Tongue (tissue), 2 donors: ENCODE measurements around the gene PMS2. TPM values are rescaled to one million over a fixed set of nuclear protein-coding genes. Genes with fewer than 3 reads are reported as not detected.
A peak's percentile ranks its signal among the peaks of the same experiment; 100 is the strongest.
"Not testable (repeated sequence)": the region's sequence is repeated elsewhere in the genome, so short reads cannot be mapped to it uniquely, and the experiment has no call there.

Source experiments
- DNase-seq: peaks from one replicate; pipeline ENCODE4 v3.0.0-alpha.2; 2015
- total RNA-seq: library from RNA; depleted of rRNA; stranded (reverse); fragments of >200 nt; gene quantifications from one replicate; pipeline ENCODE4 v1.2.3, GENCODE V29; 2014

The PMS2 gene
- total RNA-seq: 17.7 TPM

DNA sequence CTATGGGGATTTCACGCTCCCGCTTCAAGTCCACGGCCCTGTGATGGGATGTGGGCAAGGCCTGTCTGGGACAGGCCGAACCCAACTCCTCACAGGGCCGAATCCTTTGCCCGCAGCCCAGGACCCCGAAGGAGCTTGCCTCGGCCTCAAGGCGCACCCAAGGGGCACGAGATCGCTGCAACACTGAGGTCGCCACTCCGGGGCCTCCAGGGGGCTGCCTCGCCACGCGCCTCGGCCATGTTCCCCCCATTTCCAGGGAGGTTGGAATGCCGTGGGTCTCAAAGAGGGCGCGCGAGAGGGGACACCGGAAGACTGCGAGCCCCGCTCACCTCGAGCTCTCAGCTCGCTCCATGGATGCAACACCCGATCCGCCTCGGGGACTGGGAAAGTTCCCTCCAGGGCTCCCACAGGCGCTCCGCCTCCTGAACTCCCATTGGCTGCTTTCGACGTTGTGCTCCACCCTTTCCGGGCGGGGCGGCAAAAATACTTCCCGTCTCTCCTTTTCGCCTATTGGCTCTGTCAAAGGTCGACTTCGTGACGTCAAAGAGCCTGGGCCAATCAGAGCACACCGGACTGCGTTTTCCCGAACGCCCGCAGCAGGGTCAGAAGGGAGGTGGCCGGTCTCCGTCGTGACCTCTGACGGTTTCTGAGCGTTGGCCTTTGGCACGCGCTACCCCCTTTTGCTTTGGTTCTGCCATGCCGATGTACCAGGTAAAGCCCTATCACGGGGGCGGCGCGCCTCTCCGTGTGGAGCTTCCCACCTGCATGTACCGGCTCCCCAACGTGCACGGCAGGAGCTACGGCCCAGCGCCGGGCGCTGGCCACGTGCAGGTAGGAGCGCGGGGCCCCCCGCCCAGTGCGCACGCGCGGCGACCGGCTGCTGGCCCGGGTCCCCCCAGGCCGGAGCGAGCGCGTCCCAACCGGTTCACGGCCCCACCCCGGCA is at the start of gene PMS2, which contains the start of gene AIMP2:
PMS2 (minus strand) TSS at position 382 of the 944 bp plus-strand sequence; CDS start at position 352, 30 bp downstream.
AIMP2 (plus strand) TSS at position 605 of the 944 bp plus-strand sequence; CDS start at position 697, 92 bp downstream.
- DNase-seq: peak; percentile 99

GRCh38 chr7:6057316-6058129 is 48.7 kb upstream of the PMS2 start:
- DNase-seq: no peak

DNA sequence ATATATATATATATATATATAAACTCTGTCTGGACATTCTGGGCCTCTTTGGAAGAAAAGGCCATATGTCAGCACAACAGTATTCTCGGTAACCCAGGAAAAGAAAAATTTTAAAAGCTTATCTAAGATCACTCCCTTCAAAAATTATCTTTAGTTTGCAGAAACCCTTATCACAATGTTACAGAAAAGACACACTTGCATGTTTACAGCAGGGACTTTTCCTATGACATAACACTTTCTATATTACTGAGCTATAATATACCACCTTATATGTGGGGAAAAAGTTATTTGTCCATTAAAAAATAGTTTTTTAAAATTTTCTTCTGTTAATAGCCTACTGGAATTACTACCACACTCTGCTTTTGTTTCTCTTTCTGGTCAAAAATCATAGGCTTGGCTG is 47.8 kb upstream of the PMS2 start:
- no peak for DNase-seq

DNA sequence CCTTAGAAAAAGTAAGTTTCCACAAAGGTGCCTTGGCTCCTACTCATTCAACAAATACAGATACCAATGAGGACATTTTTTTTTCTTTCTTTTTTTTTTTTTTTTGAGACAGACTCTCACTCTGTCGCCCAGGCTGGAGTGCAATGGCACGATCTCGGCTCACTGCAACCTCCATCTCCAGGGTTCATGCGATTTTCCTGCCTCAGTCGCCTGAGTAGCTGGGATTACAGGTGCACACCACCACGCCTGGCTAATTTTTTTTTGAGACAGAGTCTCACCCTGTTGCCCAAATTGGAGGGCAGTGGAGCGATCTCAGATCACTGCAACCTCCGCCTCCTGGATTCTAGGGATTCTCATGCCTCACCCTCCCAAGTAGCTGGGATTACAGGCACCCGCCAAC is 42.3 kb upstream of the PMS2 start:
- not testable (repeated sequence) for DNase-seq

DNA sequence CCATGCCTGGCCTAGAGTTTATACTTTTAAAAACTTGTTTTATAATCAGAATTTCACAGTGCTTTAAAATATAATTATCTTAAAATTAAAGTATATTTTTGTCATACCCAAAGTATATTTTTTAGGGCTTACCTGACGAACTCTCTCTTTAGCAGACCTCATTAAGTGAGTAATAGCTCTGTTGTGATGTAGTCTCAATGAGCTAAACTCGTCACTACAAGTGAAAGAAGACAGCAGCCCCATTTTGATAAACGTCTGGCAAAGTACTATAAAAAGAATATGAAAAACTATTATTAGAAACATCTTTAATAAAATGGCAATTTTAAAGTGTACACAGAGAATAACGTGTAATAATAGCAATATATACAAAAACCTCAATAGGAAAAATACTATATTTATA is 40.9 kb upstream of the PMS2 start:
- no peak for DNase-seq

- no peak for DNase-seq
Measured at GRCh38 chr7:6035686-6036085, 26.8 kb upstream of the PMS2 start.

DNA sequence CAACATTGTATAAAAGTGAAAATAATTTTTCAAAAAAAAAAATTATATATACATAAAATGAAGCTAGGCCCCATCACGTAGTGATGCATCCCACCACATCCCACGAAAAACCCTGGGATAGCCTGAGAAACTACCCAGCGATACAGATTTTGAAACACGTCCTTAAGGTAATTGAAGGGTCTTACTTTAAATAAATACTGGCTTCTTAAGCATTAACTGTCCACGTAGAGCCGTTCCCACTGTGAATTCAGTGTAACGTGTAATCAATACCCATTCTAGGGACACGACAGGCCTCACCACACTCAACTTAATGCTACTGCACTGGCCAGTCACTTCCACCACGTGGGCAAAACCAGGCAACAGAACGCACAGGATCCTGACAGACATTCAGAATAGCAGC is 26.3 kb upstream of the PMS2 start:
- DNase-seq: no peak

DNA sequence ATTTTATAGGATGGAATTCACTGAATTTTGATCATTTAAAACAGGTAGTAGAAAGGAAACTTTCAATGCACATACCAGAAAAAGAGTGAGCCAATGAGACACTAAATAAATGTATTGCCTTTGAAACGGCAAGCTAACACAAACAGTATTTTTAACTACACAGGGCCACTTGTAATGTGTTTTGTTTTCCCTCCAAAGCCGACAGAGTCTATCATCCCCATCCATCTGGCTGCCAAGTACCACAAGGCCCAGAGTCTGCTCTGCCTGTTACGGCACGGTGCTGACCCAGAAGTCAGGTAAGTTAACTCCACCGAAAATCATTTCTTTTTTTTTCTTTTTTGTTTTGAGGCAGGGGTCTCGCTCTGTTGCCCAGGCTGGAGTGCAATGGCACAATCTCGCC is 23.8 kb upstream of the PMS2 start:
- no peak for DNase-seq

DNA sequence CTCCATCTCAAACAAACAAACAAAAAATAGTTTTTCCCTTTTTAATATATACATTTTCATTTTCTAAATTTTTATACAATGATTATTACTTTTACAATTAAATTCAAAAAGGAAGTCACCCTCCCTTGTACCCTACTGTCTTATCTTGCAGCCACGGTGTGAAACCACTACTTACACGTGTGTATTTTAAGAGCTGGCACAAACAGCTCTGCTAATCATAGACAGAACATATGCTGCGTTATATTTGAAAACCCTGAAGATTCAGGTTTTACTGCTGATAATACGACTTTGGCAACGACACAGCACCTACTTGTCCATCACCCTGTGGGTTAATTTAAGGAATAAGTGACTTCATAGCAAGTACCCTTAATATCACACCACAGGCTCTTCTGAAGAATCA is 23.3 kb upstream of the PMS2 start:
- no peak for DNase-seq

GRCh38 chr7:6031567-6031966 is 22.7 kb upstream of the PMS2 start:
- no peak for DNase-seq

DNA sequence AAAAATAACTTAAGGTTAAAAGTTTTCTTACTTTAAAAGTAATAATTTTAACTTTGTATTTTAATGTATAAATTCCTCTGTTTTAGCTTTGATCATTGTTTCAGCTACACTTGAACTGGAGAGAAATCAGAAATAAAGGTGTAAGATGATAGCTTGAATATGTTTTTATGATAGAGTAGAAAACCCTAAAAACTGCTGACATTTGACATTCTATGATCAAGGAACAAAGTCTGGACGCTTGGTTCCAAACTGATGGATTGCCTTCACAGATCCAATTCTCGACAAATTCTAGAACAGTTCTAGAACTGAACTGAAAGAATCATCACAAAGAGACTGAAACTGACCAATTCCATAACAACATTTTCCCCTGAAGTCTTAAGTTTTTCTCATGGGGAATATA is 22.1 kb upstream of the PMS2 start, which contains the start of gene ANKRD61:
ANKRD61 (plus strand) TSS at position 389 of the 400 bp plus-strand sequence; CDS start at position 389, 0 bp downstream.
- no peak for DNase-seq

DNA sequence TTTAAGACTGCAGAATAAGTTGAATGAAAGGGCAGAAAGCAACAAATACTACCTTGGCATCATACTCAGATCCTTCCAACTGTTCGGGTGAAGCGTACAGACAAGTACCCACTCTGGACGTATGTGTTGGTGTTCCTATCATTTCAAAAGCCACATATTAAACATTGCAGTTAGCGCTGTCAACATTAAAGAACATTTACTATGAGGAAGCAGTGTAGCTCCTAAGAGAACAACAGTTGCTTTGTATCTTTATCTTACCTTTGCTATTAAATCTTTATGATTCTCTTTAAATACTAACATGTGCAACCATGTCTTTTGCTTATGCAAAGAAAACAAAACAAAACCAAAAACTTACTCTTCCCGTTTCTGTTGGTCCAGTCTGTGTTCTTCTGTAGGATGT is 19.7 kb upstream of the PMS2 start:
- DNase-seq: no peak

DNA sequence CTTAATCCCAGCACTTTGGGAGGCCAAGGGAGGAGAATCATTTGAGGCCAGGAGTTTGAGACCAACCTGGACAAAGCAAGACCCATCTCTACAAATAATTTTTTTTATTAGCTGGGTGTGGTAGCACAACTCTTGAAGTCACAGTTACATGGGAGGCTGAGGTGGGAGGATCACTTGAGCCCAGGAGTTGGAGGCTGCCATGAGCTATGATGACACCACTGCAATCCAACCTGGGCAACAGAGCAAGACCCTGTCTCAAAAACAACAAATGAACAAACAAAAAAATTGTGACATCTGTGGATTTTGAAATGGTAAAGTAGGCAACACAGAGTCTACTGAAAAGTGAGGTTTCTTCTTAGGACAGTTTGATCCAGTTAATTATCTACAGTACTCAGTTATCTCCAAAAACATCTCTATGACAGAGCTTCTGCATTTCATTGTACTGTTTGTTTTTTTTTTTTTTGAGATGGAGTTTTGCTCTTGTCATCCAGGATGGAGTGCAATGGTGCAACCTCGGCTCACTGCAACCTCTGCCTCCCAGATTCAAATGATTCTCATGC is 19.0 kb upstream of the PMS2 start:
- DNase-seq: no peak

GRCh38 chr7:6026820-6027311 is 18.0 kb upstream of the PMS2 start:
- DNase-seq: no peak

DNA sequence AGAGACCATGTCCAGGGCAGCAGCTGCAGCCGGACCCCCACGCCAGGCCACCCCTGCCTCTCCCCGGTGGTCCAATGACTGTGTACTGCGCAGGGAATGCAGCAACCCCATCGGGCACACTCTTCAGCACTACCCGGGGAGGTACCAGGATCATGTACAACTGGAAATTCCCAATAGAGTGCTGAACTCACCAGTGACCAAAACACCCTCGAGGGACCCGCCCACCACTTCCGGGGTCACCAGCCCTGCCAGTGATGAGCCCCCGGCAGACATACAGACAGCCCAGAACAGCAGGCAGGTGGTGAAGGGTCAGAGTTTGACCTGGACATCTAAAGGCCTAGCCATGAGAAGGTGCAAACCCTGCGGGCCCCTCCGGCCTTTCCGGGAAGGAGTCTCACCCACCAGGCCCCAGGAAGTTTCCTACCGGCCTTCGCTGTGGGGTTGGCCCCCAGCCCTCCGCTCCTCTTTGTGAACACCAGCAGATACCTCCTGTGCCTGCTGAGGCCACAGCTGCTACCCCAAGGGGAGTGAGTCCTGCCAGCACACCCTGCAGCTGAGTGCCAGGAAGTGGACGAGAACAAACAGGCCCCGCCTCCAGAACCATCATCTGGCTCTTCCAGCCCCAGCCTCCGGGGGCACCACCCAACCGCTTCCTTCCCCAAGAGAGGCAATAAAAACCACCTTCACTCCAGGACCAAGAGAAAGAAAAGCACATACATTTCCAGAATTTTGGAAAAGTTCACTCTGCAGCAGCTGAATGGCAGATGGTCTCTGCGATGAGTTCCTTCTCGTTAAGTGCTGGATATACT is 17.4 kb upstream of the PMS2 start:
- peak; percentile 22 for DNase-seq

DNA sequence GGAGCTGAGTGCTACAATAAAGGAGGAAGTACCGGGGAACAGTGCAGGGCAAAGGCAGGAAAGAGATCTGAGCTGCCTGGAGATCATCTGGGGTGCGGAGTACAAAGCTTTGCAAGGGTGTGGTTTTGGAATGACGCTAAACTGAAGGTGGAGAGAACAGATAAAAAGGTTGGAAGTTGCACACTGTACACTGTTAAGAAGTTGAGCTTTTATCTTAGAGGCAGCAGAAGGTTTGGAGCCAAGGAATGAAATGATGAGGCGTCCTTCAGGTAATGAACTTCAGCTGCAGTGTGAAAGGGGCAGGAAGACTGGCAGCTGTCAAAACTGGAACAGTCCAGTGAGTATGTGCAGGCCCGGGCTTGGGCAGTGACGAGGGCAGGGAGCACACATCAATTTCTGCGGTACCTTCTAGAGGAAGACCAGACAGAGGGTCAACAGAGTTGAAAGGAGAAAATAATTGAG is 15.2 kb upstream of the PMS2 start:
- DNase-seq: no peak

- no peak for DNase-seq
Measured at GRCh38 chr7:6022707-6023106, 13.9 kb upstream of the PMS2 start.

GRCh38 chr7:6020371-6021286 is 11.8 kb upstream of the PMS2 start:
- DNase-seq: peak; percentile 41

DNA sequence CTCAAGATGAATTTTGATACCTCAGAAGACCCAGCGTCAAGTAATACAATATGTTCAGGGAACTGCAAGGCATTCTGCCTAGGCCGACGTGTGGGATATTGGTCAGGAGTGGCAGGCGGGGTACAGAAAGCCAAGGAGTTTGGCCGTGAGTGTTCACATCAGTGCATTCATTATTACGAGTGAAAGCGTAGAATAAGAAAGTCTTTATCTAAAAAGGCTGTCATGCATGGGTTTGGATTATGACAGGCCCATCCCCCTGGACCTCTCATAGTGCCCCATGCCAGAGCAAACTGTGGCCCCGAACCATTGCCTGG is 7.8 kb upstream of the PMS2 start:
- DNase-seq: no peak

DNA sequence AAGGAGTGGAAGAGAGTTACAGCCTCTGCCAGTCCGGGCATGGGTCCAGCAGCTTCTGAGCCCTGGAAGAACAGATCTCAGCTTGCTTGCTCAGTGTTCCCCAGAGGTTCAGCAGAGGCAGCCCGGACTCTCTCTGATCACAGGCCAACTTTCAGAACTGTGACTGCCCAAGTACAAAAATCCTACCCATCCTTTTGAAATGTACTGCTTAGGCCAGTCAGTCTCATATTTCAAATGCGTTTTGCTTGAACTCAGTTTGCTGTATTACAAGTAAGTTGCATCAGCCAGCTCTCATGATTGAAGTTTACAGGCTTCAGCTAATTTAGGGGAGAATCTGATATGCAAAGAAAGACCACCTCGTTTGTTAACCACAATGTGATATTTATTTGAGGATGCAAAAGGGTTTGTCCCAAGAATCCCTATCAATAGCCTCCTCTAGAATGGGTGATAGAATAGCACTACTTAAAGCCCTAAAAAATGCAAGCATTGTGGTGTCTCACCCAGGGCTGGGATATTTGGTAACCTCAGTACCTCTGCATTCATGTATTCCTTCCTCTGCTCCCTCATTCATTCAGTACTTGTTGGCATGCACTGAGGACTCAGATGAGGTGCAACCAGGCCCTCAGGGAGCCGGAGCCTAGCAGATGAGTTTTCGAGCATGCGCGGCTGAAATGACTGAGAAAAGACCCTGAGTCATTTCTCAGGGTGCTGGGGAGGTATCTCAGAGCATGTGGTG is 7.2 kb upstream of the PMS2 start:
- DNase-seq: peak; percentile 85
